Measurements from ENCODE around the gene RPA1.

The RPA1 gene

GRCh38 chr17:1906662-1907101 is 76.9 kb downstream of the RPA1 start:
- in situ Hi-C loops (cut with MboI; ENCODE audit: low sequenced_read_pairs) = no loop called here

- in situ Hi-C loops (cut with MboI; ENCODE audit: low sequenced_read_pairs) = no loop called here
Measured at GRCh38 chr17:1907216-1907631, 77.4 kb downstream of the RPA1 start.

GRCh38 chr17:1907909-1908698 is 78.3 kb downstream of the RPA1 start:
- in situ Hi-C loops (cut with MboI; ENCODE audit: low sequenced_read_pairs) = no loop called here

- in situ Hi-C loops (cut with MboI; ENCODE audit: low sequenced_read_pairs) = no loop called here
Measured at GRCh38 chr17:1908699-1909309, 79.0 kb downstream of the RPA1 start.

- in situ Hi-C loops (cut with MboI; ENCODE audit: low sequenced_read_pairs) = no loop called here
Measured at GRCh38 chr17:1909985-1910384, 80.2 kb downstream of the RPA1 start.

GRCh38 chr17:1912146-1912545 is 82.3 kb downstream of the RPA1 start:
- in situ Hi-C loops (cut with MboI; ENCODE audit: low sequenced_read_pairs) = no loop called here

- in situ Hi-C loops (cut with MboI; ENCODE audit: low sequenced_read_pairs) = no loop called here
Measured at GRCh38 chr17:1913702-1914101, 83.9 kb downstream of the RPA1 start.

- in situ Hi-C loops (cut with MboI; ENCODE audit: low sequenced_read_pairs) = no loop called here
Measured at GRCh38 chr17:1914661-1915083, 84.9 kb downstream of the RPA1 start.

- in situ Hi-C loops (cut with MboI; ENCODE audit: low sequenced_read_pairs) = no loop called here
Measured at GRCh38 chr17:1915889-1916288, 86.1 kb downstream of the RPA1 start.

GRCh38 chr17:1916316-1916715 is 86.5 kb downstream of the RPA1 start:
- in situ Hi-C loops (cut with MboI; ENCODE audit: low sequenced_read_pairs) = no loop called here

GRCh38 chr17:1916963-1917715 is 87.3 kb downstream of the RPA1 start:
- in situ Hi-C loops (cut with MboI; ENCODE audit: low sequenced_read_pairs) = no loop called here

GRCh38 chr17:1918346-1919162 is 88.7 kb downstream of the RPA1 start:
- in situ Hi-C loops (cut with MboI; ENCODE audit: low sequenced_read_pairs) = no loop called here

- in situ Hi-C loops (cut with MboI; ENCODE audit: low sequenced_read_pairs) = no loop called here
Measured at GRCh38 chr17:1919201-1919600, 89.4 kb downstream of the RPA1 start.

- in situ Hi-C loops (cut with MboI; ENCODE audit: low sequenced_read_pairs) = no loop called here
Measured at GRCh38 chr17:1920948-1921351, 91.1 kb downstream of the RPA1 start.

GRCh38 chr17:1928976-1929375 is 99.2 kb downstream of the RPA1 start:
- in situ Hi-C loops (cut with MboI; ENCODE audit: low sequenced_read_pairs) = no loop called here

GRCh38 chr17:1930337-1930645 is 100.5 kb downstream of the RPA1 start:
- in situ Hi-C loops (cut with MboI; ENCODE audit: low sequenced_read_pairs) = no loop called here

- in situ Hi-C loops (cut with MboI; ENCODE audit: low sequenced_read_pairs) = no loop called here
Measured at GRCh38 chr17:1931844-1932579, 102.2 kb downstream of the RPA1 start.

- in situ Hi-C loops (cut with MboI; ENCODE audit: low sequenced_read_pairs) = no loop called here
Measured at GRCh38 chr17:1933875-1934715, 104.3 kb downstream of the RPA1 start.

- in situ Hi-C loops (cut with MboI; ENCODE audit: low sequenced_read_pairs) = no loop called here
Measured at GRCh38 chr17:1934901-1935300, 105.1 kb downstream of the RPA1 start.

Data from HL-60/S4 treated with retinoic acid at 250 ng/mL for 4 days and 3 days (cell line).